ENCODE results near the gene ANKRD11. TPM values are rescaled to one million over a fixed set of nuclear protein-coding genes. Genes with fewer than 3 reads are reported as not detected.

The ANKRD11 gene
- total RNA-seq, 2 experiments from 2014 or later: 157 to 175 TPM

GRCh38 chr16:89446975-89447293, 43.4 kb downstream of the ANKRD11 start:
- no peak for DNase-seq
- Mint-ChIP-seq H3K36me3 (ENCODE audit: low read depth) (peaks cover 17% of the 10 kb centered on the region), H3K27ac (peak overlapping the region; percentile 78), H3K4me3 (peak overlapping the region; percentile 52), H3K27me3 (ENCODE audit: low read depth) (no peaks in the 10 kb centered on the region), H3K4me1 (ENCODE audit: low read depth) (peaks cover 93% of the 10 kb centered on the region), H3K9me3 (ENCODE audit: insufficient read depth) (no peaks in the 10 kb centered on the region)
- ChIA-PET POLR2A (interaction anchor here (1.1 to 1.5 kb wide), 4 partner anchors 8 to 42 kb away, joined by 3 to 4 read pairs (median 3); no protein-coding TSS in a partner anchor), CTCF (interaction anchor here (1.2 to 2.4 kb wide), 5 partner anchors 9 to 62 kb away, joined by 3 to 10 read pairs (median 7); partner anchors contain the start of gene SPG7)
- ATAC-seq: no peak

- ChIA-PET CTCF (interaction anchor here (1.2 to 2.4 kb wide), 5 partner anchors 9 to 62 kb away, joined by 3 to 10 read pairs (median 7); partner anchors contain the start of gene SPG7), POLR2A (interaction anchor here (0.6 to 1.5 kb wide), 7 partner anchors 9 to 87 kb away, joined by 3 to 5 read pairs (median 3); no protein-coding TSS in a partner anchor)
- Mint-ChIP-seq H3K4me1 (ENCODE audit: low read depth) (peaks cover 94% of the 10 kb centered on the region), H3K4me3 (peak overlapping the region; percentile 52), H3K27ac (peak overlapping the region; percentile 78), H3K27me3 (ENCODE audit: low read depth) (no peaks in the 10 kb centered on the region), H3K36me3 (ENCODE audit: low read depth) (peaks cover 20% of the 10 kb centered on the region), H3K9me3 (ENCODE audit: insufficient read depth) (no peaks in the 10 kb centered on the region)
- DNase-seq: peak; percentile 51
- peak; percentile 50 for ATAC-seq
Measured at GRCh38 chr16:89446136-89446974, 44.0 kb downstream of the ANKRD11 start.

GRCh38 chr16:89445166-89445565, 45.2 kb downstream of the ANKRD11 start:
- DNase-seq (no peak), ATAC-seq (no peak)
- peaks cover 94% of the 10 kb centered on the region for H3K4me1 Mint-ChIP-seq (ENCODE audit: low read depth)
- ChIA-PET CTCF (interaction anchor here (0.6 to 2.4 kb wide), 4 partner anchors 10 to 63 kb away, joined by 3 to 9 read pairs (median 6); partner anchors contain the start of gene SPG7), POLR2A (no interaction called here)
- peak overlapping the region; percentile 76 for H3K27ac Mint-ChIP-seq
- no peaks in the 10 kb centered on the region for H3K9me3 Mint-ChIP-seq (ENCODE audit: insufficient read depth)
- no peak overlapping the region for H3K4me3 Mint-ChIP-seq
- H3K36me3 Mint-ChIP-seq (ENCODE audit: low read depth): peaks cover 25% of the 10 kb centered on the region
- H3K27me3 Mint-ChIP-seq (ENCODE audit: low read depth): no peaks in the 10 kb centered on the region

- ATAC-seq: no peak
- peak overlapping the region; percentile 51 for H3K27ac Mint-ChIP-seq
- CTCF ChIA-PET: interaction anchor here (0.6 to 2.4 kb wide), 3 partner anchors 11 to 38 kb away, joined by 3 to 7 read pairs (median 3); no protein-coding TSS in a partner anchor
Measured at GRCh38 chr16:89444728-89445127, 45.6 kb downstream of the ANKRD11 start.

GRCh38 chr16:89444151-89444723, 46.1 kb downstream of the ANKRD11 start:
- Mint-ChIP-seq H3K27me3 (ENCODE audit: low read depth) (no peaks in the 10 kb centered on the region), H3K36me3 (ENCODE audit: low read depth) (peaks cover 25% of the 10 kb centered on the region), H3K9me3 (ENCODE audit: insufficient read depth) (no peaks in the 10 kb centered on the region), H3K4me1 (ENCODE audit: low read depth) (peaks cover 95% of the 10 kb centered on the region), H3K27ac (peak overlapping the region; percentile 22), H3K4me3 (no peak overlapping the region)
- POLR2A ChIA-PET: interaction anchor here (0.6 kb wide), 1 partner anchor 24 kb away, joined by 3 read pairs; no protein-coding TSS in a partner anchor
- CTCF ChIA-PET: interaction anchor here (0.7 kb wide), 1 partner anchor 39 kb away, joined by 3 read pairs; no protein-coding TSS in a partner anchor
- no peak for DNase-seq
- no peak for ATAC-seq

More at GRCh38 chr16:89444728-89445127, 45.6 kb downstream of the ANKRD11 start:
- DNase-seq: no peak
- Mint-ChIP-seq H3K4me3 (no peak overlapping the region), H3K27me3 (ENCODE audit: low read depth) (no peaks in the 10 kb centered on the region), H3K4me1 (ENCODE audit: low read depth) (peaks cover 94% of the 10 kb centered on the region), H3K9me3 (ENCODE audit: insufficient read depth) (no peaks in the 10 kb centered on the region), H3K36me3 (ENCODE audit: low read depth) (peaks cover 25% of the 10 kb centered on the region)
- POLR2A ChIA-PET: no interaction called here

GRCh38 chr16:89443727-89444084, 46.7 kb downstream of the ANKRD11 start:
- no peak for DNase-seq
- no peak for ATAC-seq
- Mint-ChIP-seq H3K36me3 (ENCODE audit: low read depth) (peaks cover 21% of the 10 kb centered on the region), H3K9me3 (ENCODE audit: insufficient read depth) (no peaks in the 10 kb centered on the region), H3K27me3 (ENCODE audit: low read depth) (no peaks in the 10 kb centered on the region), H3K4me3 (no peak overlapping the region), H3K4me1 (ENCODE audit: low read depth) (peaks cover 95% of the 10 kb centered on the region), H3K27ac (peak overlapping the region; percentile 67)
- CTCF ChIA-PET: no interaction called here
- POLR2A ChIA-PET: no interaction called here

GRCh38 chr16:89442990-89443726, 47.2 kb downstream of the ANKRD11 start:
- ChIA-PET POLR2A (no interaction called here), CTCF (no interaction called here)
- Mint-ChIP-seq H3K27ac (peak overlapping the region; percentile 67), H3K9me3 (ENCODE audit: insufficient read depth) (no peaks in the 10 kb centered on the region), H3K36me3 (ENCODE audit: low read depth) (peaks cover 17% of the 10 kb centered on the region), H3K4me3 (no peak overlapping the region), H3K27me3 (ENCODE audit: low read depth) (no peaks in the 10 kb centered on the region), H3K4me1 (ENCODE audit: low read depth) (peaks cover 92% of the 10 kb centered on the region)
- DNase-seq: no peak
- no peak for ATAC-seq

GRCh38 chr16:89442588-89442987, 47.8 kb downstream of the ANKRD11 start:
- peaks cover 93% of the 10 kb centered on the region for H3K4me1 Mint-ChIP-seq (ENCODE audit: low read depth)

GRCh38 chr16:89439659-89440058, 50.7 kb downstream of the ANKRD11 start:
- POLR2A ChIA-PET: no interaction called here
- H3K27ac Mint-ChIP-seq: peak overlapping the region; percentile 0
- H3K36me3 Mint-ChIP-seq (ENCODE audit: low read depth): peaks cover 28% of the 10 kb centered on the region
- H3K9me3 Mint-ChIP-seq (ENCODE audit: insufficient read depth): no peaks in the 10 kb centered on the region
- no peak overlapping the region for H3K4me3 Mint-ChIP-seq
- ATAC-seq (no peak), DNase-seq (no peak)
- H3K4me1 Mint-ChIP-seq (ENCODE audit: low read depth): peaks cover 91% of the 10 kb centered on the region
- CTCF ChIA-PET: interaction anchor here (0.8 to 1.1 kb wide), 3 partner anchors 11 to 126 kb away, joined by 3 to 4 read pairs (median 3); no protein-coding TSS in a partner anchor
- no peaks in the 10 kb centered on the region for H3K27me3 Mint-ChIP-seq (ENCODE audit: low read depth)

More at GRCh38 chr16:89442588-89442987, 47.8 kb downstream of the ANKRD11 start:
- Mint-ChIP-seq H3K27me3 (ENCODE audit: low read depth) (no peaks in the 10 kb centered on the region), H3K27ac (peak overlapping the region; percentile 41), H3K9me3 (ENCODE audit: insufficient read depth) (no peaks in the 10 kb centered on the region), H3K4me3 (no peak overlapping the region), H3K36me3 (ENCODE audit: low read depth) (peaks cover 17% of the 10 kb centered on the region)
- DNase-seq (no peak), ATAC-seq (no peak)
- CTCF ChIA-PET: no interaction called here
- POLR2A ChIA-PET: interaction anchor here (1.3 kb wide), 1 partner anchor 19 kb away, joined by 3 read pairs; no protein-coding TSS in a partner anchor

- H3K9me3 Mint-ChIP-seq (ENCODE audit: insufficient read depth): no peaks in the 10 kb centered on the region
- DNase-seq: no peak
- ChIA-PET CTCF (no interaction called here), POLR2A (interaction anchor here (0.7 kb wide), 2 partner anchors 20 to 191 kb away, joined by 3 to 4 read pairs; no protein-coding TSS in a partner anchor)
- peaks cover 85% of the 10 kb centered on the region for H3K4me1 Mint-ChIP-seq (ENCODE audit: low read depth)
- peaks cover 33% of the 10 kb centered on the region for H3K36me3 Mint-ChIP-seq (ENCODE audit: low read depth)
- H3K4me3 Mint-ChIP-seq: no peak overlapping the region
- H3K27me3 Mint-ChIP-seq (ENCODE audit: low read depth): no peaks in the 10 kb centered on the region
- no peak overlapping the region for H3K27ac Mint-ChIP-seq
- ATAC-seq: no peak
Measured at GRCh38 chr16:89437991-89438390, 52.4 kb downstream of the ANKRD11 start.

GRCh38 chr16:89437251-89437987, 52.9 kb downstream of the ANKRD11 start:
- H3K27ac Mint-ChIP-seq: peak overlapping the region; percentile 62
- ATAC-seq (no peak), DNase-seq (no peak)
- H3K27me3 Mint-ChIP-seq (ENCODE audit: low read depth): no peaks in the 10 kb centered on the region
- peaks cover 32% of the 10 kb centered on the region for H3K36me3 Mint-ChIP-seq (ENCODE audit: low read depth)
- ChIA-PET CTCF (no interaction called here), POLR2A (interaction anchor here (0.7 kb wide), 2 partner anchors 21 to 190 kb away, joined by 3 to 4 read pairs; no protein-coding TSS in a partner anchor)
- H3K4me3 Mint-ChIP-seq: no peak overlapping the region
- peaks cover 80% of the 10 kb centered on the region for H3K4me1 Mint-ChIP-seq (ENCODE audit: low read depth)
- H3K9me3 Mint-ChIP-seq (ENCODE audit: insufficient read depth): no peaks in the 10 kb centered on the region

Data from activated CD8-positive, alpha-beta T cell treated with anti-CD3 and anti-CD28 coated beads, Interleukin-2, amount 10 ng/mL, durations not matched to agents 7 days and 5 days (primary cell).